GM21515 (cell line): ENCODE measurements around the gene OR2F2.

Experiments
- ATAC-seq: cut with Tn5 transposase; IDR thresholded peaks from one replicate; pipeline ENCODE4 v1.9.1; 2021; ENCODE audit not compliant: unreplicated experiment

The OR2F2 gene

GRCh38 chr7:143975617-143976016, 40.6 kb downstream of the OR2F2 start:
- ATAC-seq: no peak

DNA sequence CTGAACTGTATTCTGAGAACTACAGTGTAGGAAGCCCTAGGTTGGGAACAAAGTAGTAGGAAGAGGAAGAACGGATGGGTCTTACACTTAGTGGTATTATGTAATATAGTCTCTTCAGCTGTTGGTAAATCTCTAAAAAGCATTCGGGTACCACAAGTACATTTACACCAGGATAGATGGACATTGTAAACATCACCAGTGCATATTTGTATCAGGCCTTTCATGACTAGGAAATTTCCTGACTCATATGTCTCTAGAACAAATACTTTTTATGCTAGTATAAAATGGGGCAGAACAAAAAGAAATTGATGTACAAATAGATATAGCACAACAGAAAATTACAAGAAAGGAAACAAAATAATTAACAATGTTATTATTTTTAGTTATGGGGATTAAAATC, 43.6 kb downstream of the OR2F2 start:
- no peak for ATAC-seq

GRCh38 chr7:143979359-143979758, 44.3 kb downstream of the OR2F2 start:
- ATAC-seq: no peak

DNA sequence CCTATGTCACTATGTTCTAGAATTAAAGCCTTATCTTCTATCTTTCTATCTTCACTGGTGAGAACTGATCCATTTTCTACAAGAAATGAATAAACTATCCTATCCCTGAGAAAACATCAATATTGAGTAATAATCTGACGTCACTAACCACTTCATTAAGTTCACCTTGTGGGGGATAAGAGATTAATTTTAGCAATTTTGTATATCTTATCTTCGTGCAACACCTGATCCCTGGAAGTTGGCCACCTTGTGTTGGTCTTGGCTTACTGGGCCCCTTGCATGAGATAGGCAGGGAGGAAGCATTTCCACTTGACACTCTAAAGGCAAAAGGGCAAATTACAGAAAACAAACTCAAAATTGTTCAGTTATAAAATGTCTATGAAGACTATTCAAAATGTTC, 45.0 kb downstream of the OR2F2 start:
- ATAC-seq: no peak

DNA sequence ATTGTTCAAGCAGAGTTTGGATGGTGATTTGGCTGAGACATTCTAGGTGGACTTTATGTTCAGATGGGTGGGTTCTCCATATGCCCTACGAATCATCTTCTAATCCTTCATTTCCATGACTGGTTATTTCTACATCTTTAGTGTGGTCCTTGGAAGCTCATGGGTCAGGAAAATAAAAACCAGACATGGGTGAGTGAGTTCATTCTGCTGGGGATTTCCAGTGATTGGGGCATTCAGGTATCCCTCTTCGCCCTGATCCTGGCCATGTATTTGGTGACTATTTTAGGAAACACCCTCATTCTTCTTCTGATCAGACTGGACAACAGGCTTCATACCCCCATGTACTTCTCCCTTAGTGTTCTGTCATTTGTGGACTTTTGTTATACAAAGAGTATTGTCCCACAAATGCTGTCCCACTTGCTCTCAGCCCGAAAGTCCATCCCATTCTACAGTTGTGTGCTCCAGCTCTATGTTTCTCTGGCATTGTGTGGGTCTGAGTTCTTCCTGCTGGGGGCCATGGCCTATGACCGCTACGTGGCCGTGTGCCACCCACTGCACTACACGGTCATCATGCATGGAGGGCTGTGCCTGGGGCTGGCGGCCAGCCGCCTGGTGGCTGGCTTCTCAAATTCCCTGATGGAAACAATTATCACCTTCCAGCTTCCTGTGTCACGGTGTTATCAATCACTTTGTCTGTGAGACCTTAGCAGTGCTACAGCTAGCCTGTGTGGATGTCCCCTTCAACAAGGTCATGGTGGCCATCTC, 45.9 kb downstream of the OR2F2 start:
- no peak for ATAC-seq

GRCh38 chr7:143983960-143984359, 48.9 kb downstream of the OR2F2 start:
- no peak for ATAC-seq
